GM12878 (cell line): ENCODE measurements around the gene RBKS. TPM values are rescaled to one million over a fixed set of nuclear protein-coding genes. Genes with fewer than 3 reads are reported as not detected.

ENCODE experiments used
- ATAC-seq: fragments of 200-7000 bp; cut with Tn5 transposase; 3 replicates; pipeline ENCODE4 v1.9.1; 2020; ENCODE audit warnings: mild to moderate bottlenecking, moderate library complexity
- BruUV-seq: library from RNA; stranded (reverse); fragments of 400-500 nt; replicated peaks from 2 replicates; lab custom pipeline; 2021; lab: Mats Ljungman, UMichigan
- CTCF ChIA-PET: fragments of 300-600 bp; sonication (Branson Sonifier 250); formaldehyde crosslinking; extraction: SDS; loops from one replicate; lab custom pipeline; 2021; ENCODE audit warnings: inconsistent platforms; lab: Yijun Ruan, JAX
- POLR2A ChIA-PET: fragments of 350-600 bp; formaldehyde crosslinking; extraction: SDS; loops from one replicate; lab custom pipeline; 2021; ENCODE audit warnings: inconsistent platforms; lab: Charles Lee
- RAD21 ChIA-PET: fragments of 300-600 bp; sonication (Branson Sonifier 250); formaldehyde crosslinking; loops from one replicate; lab custom pipeline; 2023; ENCODE audit warnings: antibody characterized with exemption; ENCODE audit not compliant: unreplicated experiment; lab: Charles Lee
- SMC1A ChIA-PET: fragments of 300-600 bp; sonication (Branson Sonifier 250); formaldehyde crosslinking; loops from one replicate; lab custom pipeline; 2023; ENCODE audit not compliant: unreplicated experiment, uncharacterized antibody; lab: Charles Lee
- DNase-seq: peaks from one replicate; pipeline ENCODE4 v3.0.0-alpha.2; 2011; ENCODE audit warnings: low read depth, low spot score
- FAIRE-seq: peaks from 3 replicates; lab custom pipeline; 2011; peaks lifted over from hg19 to GRCh38; lab: Jason Lieb, UNC
- H2AFZ ChIP-seq: 2 replicates; pipeline ENCODE4 v1.6.0; 2011; ENCODE audit warnings: low read depth, low read length, control low read depth; ENCODE audit not compliant: control insufficient read depth
- H3K27ac ChIP-seq: 2 replicates; pipeline ENCODE4 v1.5.1; 2011; ENCODE audit warnings: control low read depth; ENCODE audit not compliant: control insufficient read depth, insufficient read depth
- H3K27me3 ChIP-seq, 2 experiments: replicated peaks in 1 of 2; 2 replicates each; pipeline versions ENCODE4 v1.6.0 to v1.6.1; 2011; ENCODE audit warnings: low read length in 1 of 2; ENCODE audit not compliant: control insufficient read depth in 2 of 2, insufficient read depth in 2 of 2
- H3K36me3 ChIP-seq, 2 experiments: 2 replicates each; pipeline ENCODE4 v1.5.1; 2011; ENCODE audit warnings: low read length in 1 of 2; ENCODE audit not compliant: control insufficient read depth in 2 of 2, insufficient read depth in 2 of 2
- H3K4me1 ChIP-seq: 2 replicates; pipeline ENCODE4 v1.6.1; 2011; ENCODE audit warnings: mild to moderate bottlenecking, low read length, moderate library complexity, mixed read lengths; ENCODE audit not compliant: control insufficient read depth, insufficient read depth
- H3K4me2 ChIP-seq: 2 replicates; pipeline ENCODE4 v1.6.0; 2011; ENCODE audit warnings: control low read depth; ENCODE audit not compliant: control insufficient read depth, insufficient read depth
- H3K4me3 ChIP-seq: fragments of 200-600 bp; sonication (generic); 2 replicates; pipeline ENCODE4 v1.5.1; 2016
- H3K79me2 ChIP-seq: 2 replicates; pipeline ENCODE4 v1.6.0; 2011; ENCODE audit warnings: low read length; ENCODE audit not compliant: control insufficient read depth, insufficient read depth
- H3K9ac ChIP-seq: 2 replicates; pipeline ENCODE4 v1.8.0; 2011; ENCODE audit warnings: low read length, control low read depth, mixed read lengths; ENCODE audit not compliant: control insufficient read depth, insufficient read depth
- H3K9me3 ChIP-seq: replicated peaks from 3 replicates; pipeline ENCODE4 v1.5.1; 2011; ENCODE audit warnings: mild to moderate bottlenecking, low read length; ENCODE audit not compliant: control insufficient read depth, insufficient read depth
- H4K20me1 ChIP-seq: 2 replicates; pipeline ENCODE4 v1.6.0; 2011; ENCODE audit not compliant: control insufficient read depth, insufficient read depth
- BRCA1 ChIP-seq: IDR thresholded peaks from 2 replicates; pipeline ENCODE4 v1.6.1; 2011; ENCODE audit warnings: low read depth, low read length, improper control_type of control experiment
- CHD1 ChIP-seq: IDR thresholded peaks from 2 replicates; pipeline ENCODE4 v1.6.1; 2012; ENCODE audit warnings: low read depth, low read length, improper control_type of control experiment
- ETV6 ChIP-seq, 2 experiments: fragments of 450-650 bp in 1 of 2; IDR thresholded peaks in 1 of 2; conservative IDR thresholded peaks in 1 of 2; 2 replicates each; pipeline ENCODE4 v1.6.1; 2014; ENCODE audit warnings: antibody characterized with exemption in 1 of 2, borderline replicate concordance in 1 of 2, low read depth in 1 of 2, mild to moderate bottlenecking in 1 of 2, moderate library complexity in 1 of 2
- HDAC6 ChIP-seq: fragments of 200-600 bp; sonication (generic); IDR thresholded peaks from one replicate; pipeline ENCODE4 v1.8.0; 2017; ENCODE audit warnings: antibody characterized with exemption; ENCODE audit not compliant: unreplicated experiment
- MEF2B ChIP-seq: fragments of 450-650 bp; IDR thresholded peaks from 2 replicates; pipeline ENCODE4 v1.6.1; 2018; ENCODE audit warnings: mild to moderate bottlenecking, moderate library complexity; ENCODE audit not compliant: partially characterized antibody, poor library complexity, severe bottlenecking
- NFXL1 ChIP-seq: fragments of 450-650 bp; IDR thresholded peaks from 2 replicates; pipeline ENCODE4 v1.6.1; 2017; ENCODE audit warnings: antibody characterized with exemption, mild to moderate bottlenecking, borderline replicate concordance
- NFYB ChIP-seq: IDR thresholded peaks from 2 replicates; pipeline ENCODE4 v1.6.1; 2011; ENCODE audit warnings: low read depth, mild to moderate bottlenecking, low read length, improper control_type of control experiment, moderate library complexity; ENCODE audit not compliant: insufficient read depth
- SIX5 ChIP-seq: IDR thresholded peaks from 2 replicates; pipeline ENCODE4 v1.6.1; 2011; ENCODE audit warnings: mild to moderate bottlenecking, low read depth, low read length, moderate library complexity; ENCODE audit not compliant: severe bottlenecking
- SMAD5 ChIP-seq: IDR thresholded peaks from 2 replicates; pipeline ENCODE4 v1.6.1; 2016; ENCODE audit warnings: antibody characterized with exemption, low read depth
- SUZ12 ChIP-seq: fragments of 200-600 bp; sonication (generic); IDR thresholded peaks from one replicate; pipeline ENCODE4 v1.6.1; 2018; ENCODE audit warnings: antibody characterized with exemption, mild to moderate bottlenecking; ENCODE audit not compliant: unreplicated experiment
- WGBS: methylation state at CpG from one replicate; pipeline ENCODE4 v1.1.6; 2016; ENCODE audit warnings: low lambda C conversion rate; ENCODE audit not compliant: insufficient replicate concordance, insufficient coverage; ENCODE audit errors: missing lambda C conversion rate; 5-methylcytosine and 5-hydroxymethylcytosine counted together
- in situ Hi-C: fragments of 300-500 bp; cut with MboI; formaldehyde crosslinking; loops from 9 replicates; pipeline ENCODE4 v1.14.3; 2018; ENCODE audit warnings: mixed read lengths
- intact Hi-C: fragments of 100-400 bp; cut with micrococcal nuclease; formaldehyde crosslinking; loops from one replicate; pipeline ENCODE4 v1.14.2; 2022; ENCODE audit not compliant: unreplicated experiment
- polyA plus RNA-seq, 11 experiments: library from polyadenylated mRNA; depleted of rRNA in 4 of 11; unstranded in 6 of 11; stranded (reverse) in 5 of 11; fragments of >200 nt; fragmentation: Nextera tagmentation in 4 of 11; fragmentation: Illumina TruSeq in 1 of 11; extraction: Ambion mirVana in 4 of 11; extraction: Trizol in 1 of 11; gene quantifications; 1 replicate in 1 of 11; 2 replicates in 10 of 11; pipeline versions ENCODE4 v1.2.1 to v1.2.3, GENCODE V29; 2011 to 2016; ENCODE audit warnings: inconsistent platforms in 2 of 11, missing spikeins in 2 of 11, low read depth in 1 of 11
- total RNA-seq, 4 experiments: library from RNA; depleted of rRNA in 3 of 4; stranded (reverse); fragments of >200 nt in 3 of 4; fragmentation: Illumina TruSeq in 1 of 4; extraction: Trizol in 1 of 4; gene quantifications; 2 replicates each; pipeline versions ENCODE4 v1.2.1 to v1.2.3, GENCODE V29; 2013 to 2021
- TF ChIP-seq, protein P1 (sequence below): IDR thresholded peaks from 2 replicates; pipeline ENCODE4 v1.6.1; 2012; ENCODE audit warnings: low read depth, low read length, improper control_type of control experiment
- TF ChIP-seq, protein P2 (sequence below): fragments of 450-650 bp; IDR thresholded peaks from 2 replicates; pipeline ENCODE4 v1.6.1; 2017; ENCODE audit warnings: borderline replicate concordance
- TF ChIP-seq, protein P3 (sequence below): fragments of 150-350 bp; IDR thresholded peaks from 2 replicates; pipeline ENCODE4 v1.6.1; 2016; ENCODE audit warnings: low read depth, low read length
- TF ChIP-seq, protein P4 (sequence below): fragments of 450-650 bp; IDR thresholded peaks from 2 replicates; pipeline ENCODE4 v1.6.1; 2017; ENCODE audit warnings: mild to moderate bottlenecking, moderate library complexity

The RBKS gene
- total and polyA plus RNA-seq, 10 of the 15 experiments (the other 5 are each of a cell fraction or from before 2014, with no cell fraction given), result 0.39 to 1.8 (median 1.0) TPM

DNA sequence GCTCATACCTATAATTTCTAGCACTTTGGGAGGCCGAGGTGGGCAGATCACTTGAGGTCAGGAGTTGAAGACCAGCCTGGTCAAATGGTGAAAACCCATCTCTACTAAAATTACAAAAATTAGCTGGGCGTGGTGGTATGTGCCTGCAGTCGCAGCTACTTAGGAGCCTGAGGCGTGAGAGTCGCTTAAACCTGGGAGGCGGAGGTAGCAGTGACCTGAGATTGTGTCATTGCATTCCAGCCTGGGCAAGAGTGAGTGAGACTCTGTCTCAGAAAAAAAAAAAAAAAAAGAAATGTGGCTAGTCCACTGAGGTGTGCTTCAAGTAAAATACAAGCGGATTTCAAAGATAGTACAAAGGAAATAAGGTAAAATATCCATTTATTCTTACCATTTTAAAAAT lies 46.2 kb downstream of the RBKS start:
- no peaks in the 10 kb centered on the region for H3K9me3 ChIP-seq
- FAIRE-seq (no peak), DNase-seq (no peak), ATAC-seq (no peak)
- 75% methylated on average over 7 of the region's 7 CpGs for WGBS
- no peak overlapping the region for H3K27ac ChIP-seq
- CTCF ChIA-PET, result interaction anchor here (0.7 kb wide), 1 partner anchor 233 kb away, joined by 4 read pairs; no protein-coding TSS in a partner anchor
- no peak overlapping the region for H2AFZ ChIP-seq
- POLR2A ChIA-PET, result no interaction called here
- H3K9ac ChIP-seq, result no peak overlapping the region
- H3K4me1 ChIP-seq, result no peaks in the 10 kb centered on the region
- no TSS peak for BruUV-seq
- SMC1A ChIA-PET, result no interaction called here
- H4K20me1 ChIP-seq, result no peaks in the 10 kb centered on the region
- H3K27me3 ChIP-seq, result no peaks in the 10 kb centered on the region
- intact Hi-C loops, result no loop called here
- H3K4me2 ChIP-seq, result no peak overlapping the region
- RAD21 ChIA-PET, result no interaction called here
- in situ Hi-C loops, result no loop called here
- H3K79me2 ChIP-seq, result no peaks in the 10 kb centered on the region
- H3K36me3 ChIP-seq, result no peaks in the 10 kb centered on the region
- H3K4me3 ChIP-seq, result no peak overlapping the region
- TF ChIP-seq NFXL1 (no peak), ETV6 (conservative IDR thresholded peaks at IDR 0.05 in 1 of 2, IDR thresholded peaks at IDR 0.05 in 1 of 2; ENCODE audit: borderline replicate concordance in 1 of 2, low read depth in 1 of 2) (no peak), BRCA1 (no peak), SIX5 (no peak), CHD1 (no peak), HDAC6 (no peak), SMAD5 (no peak), NFYB (no peak), MEF2B (no peak), SUZ12 (no peak)
- TF ChIP-seq, protein P1, sequence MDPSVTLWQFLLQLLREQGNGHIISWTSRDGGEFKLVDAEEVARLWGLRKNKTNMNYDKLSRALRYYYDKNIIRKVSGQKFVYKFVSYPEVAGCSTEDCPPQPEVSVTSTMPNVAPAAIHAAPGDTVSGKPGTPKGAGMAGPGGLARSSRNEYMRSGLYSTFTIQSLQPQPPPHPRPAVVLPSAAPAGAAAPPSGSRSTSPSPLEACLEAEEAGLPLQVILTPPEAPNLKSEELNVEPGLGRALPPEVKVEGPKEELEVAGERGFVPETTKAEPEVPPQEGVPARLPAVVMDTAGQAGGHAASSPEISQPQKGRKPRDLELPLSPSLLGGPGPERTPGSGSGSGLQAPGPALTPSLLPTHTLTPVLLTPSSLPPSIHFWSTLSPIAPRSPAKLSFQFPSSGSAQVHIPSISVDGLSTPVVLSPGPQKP, result no peak
- TF ChIP-seq, protein P2, sequence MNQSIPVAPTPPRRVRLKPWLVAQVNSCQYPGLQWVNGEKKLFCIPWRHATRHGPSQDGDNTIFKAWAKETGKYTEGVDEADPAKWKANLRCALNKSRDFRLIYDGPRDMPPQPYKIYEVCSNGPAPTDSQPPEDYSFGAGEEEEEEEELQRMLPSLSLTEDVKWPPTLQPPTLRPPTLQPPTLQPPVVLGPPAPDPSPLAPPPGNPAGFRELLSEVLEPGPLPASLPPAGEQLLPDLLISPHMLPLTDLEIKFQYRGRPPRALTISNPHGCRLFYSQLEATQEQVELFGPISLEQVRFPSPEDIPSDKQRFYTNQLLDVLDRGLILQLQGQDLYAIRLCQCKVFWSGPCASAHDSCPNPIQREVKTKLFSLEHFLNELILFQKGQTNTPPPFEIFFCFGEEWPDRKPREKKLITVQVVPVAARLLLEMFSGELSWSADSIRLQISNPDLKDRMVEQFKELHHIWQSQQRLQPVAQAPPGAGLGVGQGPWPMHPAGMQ, result no peak
- TF ChIP-seq, protein P3, sequence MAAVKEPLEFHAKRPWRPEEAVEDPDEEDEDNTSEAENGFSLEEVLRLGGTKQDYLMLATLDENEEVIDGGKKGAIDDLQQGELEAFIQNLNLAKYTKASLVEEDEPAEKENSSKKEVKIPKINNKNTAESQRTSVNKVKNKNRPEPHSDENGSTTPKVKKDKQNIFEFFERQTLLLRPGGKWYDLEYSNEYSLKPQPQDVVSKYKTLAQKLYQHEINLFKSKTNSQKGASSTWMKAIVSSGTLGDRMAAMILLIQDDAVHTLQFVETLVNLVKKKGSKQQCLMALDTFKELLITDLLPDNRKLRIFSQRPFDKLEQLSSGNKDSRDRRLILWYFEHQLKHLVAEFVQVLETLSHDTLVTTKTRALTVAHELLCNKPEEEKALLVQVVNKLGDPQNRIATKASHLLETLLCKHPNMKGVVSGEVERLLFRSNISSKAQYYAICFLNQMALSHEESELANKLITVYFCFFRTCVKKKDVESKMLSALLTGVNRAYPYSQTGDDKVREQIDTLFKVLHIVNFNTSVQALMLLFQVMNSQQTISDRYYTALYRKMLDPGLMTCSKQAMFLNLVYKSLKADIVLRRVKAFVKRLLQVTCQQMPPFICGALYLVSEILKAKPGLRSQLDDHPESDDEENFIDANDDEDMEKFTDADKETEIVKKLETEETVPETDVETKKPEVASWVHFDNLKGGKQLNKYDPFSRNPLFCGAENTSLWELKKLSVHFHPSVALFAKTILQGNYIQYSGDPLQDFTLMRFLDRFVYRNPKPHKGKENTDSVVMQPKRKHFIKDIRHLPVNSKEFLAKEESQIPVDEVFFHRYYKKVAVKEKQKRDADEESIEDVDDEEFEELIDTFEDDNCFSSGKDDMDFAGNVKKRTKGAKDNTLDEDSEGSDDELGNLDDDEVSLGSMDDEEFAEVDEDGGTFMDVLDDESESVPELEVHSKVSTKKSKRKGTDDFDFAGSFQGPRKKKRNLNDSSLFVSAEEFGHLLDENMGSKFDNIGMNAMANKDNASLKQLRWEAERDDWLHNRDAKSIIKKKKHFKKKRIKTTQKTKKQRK, result no peak
- TF ChIP-seq, protein P4, sequence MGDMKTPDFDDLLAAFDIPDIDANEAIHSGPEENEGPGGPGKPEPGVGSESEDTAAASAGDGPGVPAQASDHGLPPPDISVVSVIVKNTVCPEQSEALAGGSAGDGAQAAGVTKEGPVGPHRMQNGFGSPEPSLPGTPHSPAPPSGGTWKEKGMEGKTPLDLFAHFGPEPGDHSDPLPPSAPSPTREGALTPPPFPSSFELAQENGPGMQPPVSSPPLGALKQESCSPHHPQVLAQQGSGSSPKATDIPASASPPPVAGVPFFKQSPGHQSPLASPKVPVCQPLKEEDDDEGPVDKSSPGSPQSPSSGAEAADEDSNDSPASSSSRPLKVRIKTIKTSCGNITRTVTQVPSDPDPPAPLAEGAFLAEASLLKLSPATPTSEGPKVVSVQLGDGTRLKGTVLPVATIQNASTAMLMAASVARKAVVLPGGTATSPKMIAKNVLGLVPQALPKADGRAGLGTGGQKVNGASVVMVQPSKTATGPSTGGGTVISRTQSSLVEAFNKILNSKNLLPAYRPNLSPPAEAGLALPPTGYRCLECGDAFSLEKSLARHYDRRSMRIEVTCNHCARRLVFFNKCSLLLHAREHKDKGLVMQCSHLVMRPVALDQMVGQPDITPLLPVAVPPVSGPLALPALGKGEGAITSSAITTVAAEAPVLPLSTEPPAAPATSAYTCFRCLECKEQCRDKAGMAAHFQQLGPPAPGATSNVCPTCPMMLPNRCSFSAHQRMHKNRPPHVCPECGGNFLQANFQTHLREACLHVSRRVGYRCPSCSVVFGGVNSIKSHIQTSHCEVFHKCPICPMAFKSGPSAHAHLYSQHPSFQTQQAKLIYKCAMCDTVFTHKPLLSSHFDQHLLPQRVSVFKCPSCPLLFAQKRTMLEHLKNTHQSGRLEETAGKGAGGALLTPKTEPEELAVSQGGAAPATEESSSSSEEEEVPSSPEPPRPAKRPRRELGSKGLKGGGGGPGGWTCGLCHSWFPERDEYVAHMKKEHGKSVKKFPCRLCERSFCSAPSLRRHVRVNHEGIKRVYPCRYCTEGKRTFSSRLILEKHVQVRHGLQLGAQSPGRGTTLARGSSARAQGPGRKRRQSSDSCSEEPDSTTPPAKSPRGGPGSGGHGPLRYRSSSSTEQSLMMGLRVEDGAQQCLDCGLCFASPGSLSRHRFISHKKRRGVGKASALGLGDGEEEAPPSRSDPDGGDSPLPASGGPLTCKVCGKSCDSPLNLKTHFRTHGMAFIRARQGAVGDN, result no peak
